ENCODE measurements around the gene CNN1. TPM values are rescaled to one million over a fixed set of nuclear protein-coding genes. Genes with fewer than 3 reads are reported as not detected.

The CNN1 gene
- total and polyA plus RNA-seq, 9 of the 15 experiments (the other 6 are each of a cell fraction or from before 2014, with no cell fraction given) = 0.23 to 10.6 (median 5.2) TPM

GRCh38 chr19:11570039-11570462 lies 31.4 kb downstream of the CNN1 start (continued):
- TF ChIP-seq ZBTB33 (CRISPR knock-in tag; IDR thresholded peaks at IDR 0.05) = peak; percentile 96
- no peak for TF ChIP-seq ILK (tag; IDR thresholded peaks at IDR 0.05; ENCODE audit: borderline replicate concordance, low read depth)
- no peak for TF ChIP-seq ZNF146 (CRISPR knock-in tag; IDR thresholded peaks at IDR 0.05; ENCODE audit: unreplicated experiment)
- no peak for TF ChIP-seq NFATC3 (IDR thresholded peaks at IDR 0.05)
- TF ChIP-seq KDM2B (CRISPR knock-in tag; IDR thresholded peaks at IDR 0.05) = no peak
- no peak for TF ChIP-seq CXXC5 (CRISPR knock-in tag; IDR thresholded peaks at IDR 0.05)
- TF ChIP-seq DNMT1 (IDR thresholded peaks at IDR 0.05) = no peak
- no peak for TF ChIP-seq ZNF24 (IDR thresholded peaks at IDR 0.05)
- TF ChIP-seq JUN (IDR thresholded peaks at IDR 0.05; ENCODE audit: borderline replicate concordance, low read depth, low read length) = no peak
- TF ChIP-seq JUN (CRISPR knock-in tag; IDR thresholded peaks at IDR 0.05; ENCODE audit: borderline replicate concordance) = no peak
- no peak for TF ChIP-seq ZBTB7A (IDR thresholded peaks at IDR 0.05; ENCODE audit: borderline replicate concordance, control insufficient read depth, low read depth, low read length)
- peak; percentile 37 to 59; a peak in 3 of 4 replicates for TF ChIP-seq KDM1A (IDR thresholded peaks at IDR 0.05)
- no peak for TF ChIP-seq ZBTB17 (CRISPR knock-in tag; IDR thresholded peaks at IDR 0.05)
- TF ChIP-seq NCOA2 (IDR thresholded peaks at IDR 0.05; ENCODE audit: partially characterized antibody in 2 of 2) = no peak
- no peak for TF ChIP-seq MCM3 (IDR thresholded peaks at IDR 0.05)
- no peak for TF ChIP-seq BCL6 (CRISPR knock-in tag; IDR thresholded peaks at IDR 0.05)
- TF ChIP-seq NR2F6 (CRISPR knock-in tag; IDR thresholded peaks at IDR 0.05) = no peak
- TF ChIP-seq, protein P1, sequence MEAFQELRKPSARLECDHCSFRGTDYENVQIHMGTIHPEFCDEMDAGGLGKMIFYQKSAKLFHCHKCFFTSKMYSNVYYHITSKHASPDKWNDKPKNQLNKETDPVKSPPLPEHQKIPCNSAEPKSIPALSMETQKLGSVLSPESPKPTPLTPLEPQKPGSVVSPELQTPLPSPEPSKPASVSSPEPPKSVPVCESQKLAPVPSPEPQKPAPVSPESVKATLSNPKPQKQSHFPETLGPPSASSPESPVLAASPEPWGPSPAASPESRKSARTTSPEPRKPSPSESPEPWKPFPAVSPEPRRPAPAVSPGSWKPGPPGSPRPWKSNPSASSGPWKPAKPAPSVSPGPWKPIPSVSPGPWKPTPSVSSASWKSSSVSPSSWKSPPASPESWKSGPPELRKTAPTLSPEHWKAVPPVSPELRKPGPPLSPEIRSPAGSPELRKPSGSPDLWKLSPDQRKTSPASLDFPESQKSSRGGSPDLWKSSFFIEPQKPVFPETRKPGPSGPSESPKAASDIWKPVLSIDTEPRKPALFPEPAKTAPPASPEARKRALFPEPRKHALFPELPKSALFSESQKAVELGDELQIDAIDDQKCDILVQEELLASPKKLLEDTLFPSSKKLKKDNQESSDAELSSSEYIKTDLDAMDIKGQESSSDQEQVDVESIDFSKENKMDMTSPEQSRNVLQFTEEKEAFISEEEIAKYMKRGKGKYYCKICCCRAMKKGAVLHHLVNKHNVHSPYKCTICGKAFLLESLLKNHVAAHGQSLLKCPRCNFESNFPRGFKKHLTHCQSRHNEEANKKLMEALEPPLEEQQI (IDR thresholded peaks at IDR 0.05) = no peak
- peak; percentile 51 to 71; a peak in 3 of 4 replicates for TF ChIP-seq FOXK2 (conservative IDR thresholded peaks at IDR 0.05 in 1 of 2, IDR thresholded peaks at IDR 0.05 in 1 of 2; ENCODE audit: low read depth in 2 of 2)
- no peak for TF ChIP-seq SRF (CRISPR knock-in tag; IDR thresholded peaks at IDR 0.05)
- TF ChIP-seq PATZ1 (CRISPR knock-in tag; IDR thresholded peaks at IDR 0.05; ENCODE audit: borderline replicate concordance) = no peak
- TF ChIP-seq PHTF2 (CRISPR knock-in tag; IDR thresholded peaks at IDR 0.05) = no peak
- TF ChIP-seq ZNF778 (CRISPR knock-in tag; IDR thresholded peaks at IDR 0.05) = no peak
- no peak for TF ChIP-seq CSDE1 (IDR thresholded peaks at IDR 0.05)
- no peak for TF ChIP-seq MCM2 (IDR thresholded peaks at IDR 0.05; ENCODE audit: low read depth)
- TF ChIP-seq TEAD2 (tag; IDR thresholded peaks at IDR 0.05) = no peak
- TF ChIP-seq SMARCA4 (IDR thresholded peaks at IDR 0.05) = no peak
